Skeletal muscle satellite cell (primary cell): ENCODE data around the gene CELA3A.
"Not testable (repeated sequence)": the region's sequence is repeated elsewhere in the genome, so short reads cannot be mapped to it uniquely, and the experiment has no call there.

Experiments
- H3K27me3 ChIP-seq: 2 replicates; pipeline ENCODE4 v1.7.0; 2013; ENCODE audit warnings: low read length; ENCODE audit not compliant: control insufficient read depth, insufficient read depth
- H3K36me3 ChIP-seq: 2 replicates; pipeline ENCODE4 v1.7.0; 2013; ENCODE audit warnings: mild to moderate bottlenecking, control low read depth, low read length; ENCODE audit not compliant: insufficient read depth
- H3K4me1 ChIP-seq: 2 replicates; pipeline ENCODE4 v1.7.0; 2013; ENCODE audit warnings: low read length; ENCODE audit not compliant: control insufficient read depth, insufficient read depth
- H3K4me2 ChIP-seq: 2 replicates; pipeline ENCODE4 v1.7.0; 2013; ENCODE audit warnings: mild to moderate bottlenecking, low read length
- H3K4me3 ChIP-seq: 2 replicates; pipeline ENCODE4 v1.7.0; 2013; ENCODE audit warnings: low read length
- H3K9ac ChIP-seq: 2 replicates; pipeline ENCODE4 v1.7.0; 2013; ENCODE audit warnings: mild to moderate bottlenecking, low read depth, low read length, moderate library complexity
- H3K9me3 ChIP-seq: replicated peaks from 2 replicates; pipeline ENCODE4 v1.7.0; 2013; ENCODE audit warnings: mild to moderate bottlenecking, control low read depth, low read length

The CELA3A gene

DNA sequence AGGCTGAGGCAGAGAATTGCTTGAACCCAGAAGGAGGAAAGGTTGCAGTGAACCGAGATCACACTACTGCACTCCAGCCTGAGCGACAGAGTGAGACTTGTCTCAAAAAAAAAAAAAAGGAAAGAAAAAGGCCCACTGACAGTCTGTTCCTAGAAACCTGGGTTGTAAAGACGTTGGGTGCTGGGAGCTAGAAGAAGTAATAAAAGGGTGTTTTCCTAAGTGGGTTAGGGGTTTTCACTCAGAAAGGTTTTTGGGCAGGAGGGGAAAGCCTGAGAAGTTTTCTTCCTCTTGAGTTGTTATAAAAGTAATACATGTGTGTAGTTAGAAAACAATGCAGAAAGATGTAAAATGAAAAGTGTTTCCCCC lies 25.4 kb downstream of the CELA3A start:
- H3K4me1 ChIP-seq, result peaks cover 18% of the 10 kb centered on the region

DNA sequence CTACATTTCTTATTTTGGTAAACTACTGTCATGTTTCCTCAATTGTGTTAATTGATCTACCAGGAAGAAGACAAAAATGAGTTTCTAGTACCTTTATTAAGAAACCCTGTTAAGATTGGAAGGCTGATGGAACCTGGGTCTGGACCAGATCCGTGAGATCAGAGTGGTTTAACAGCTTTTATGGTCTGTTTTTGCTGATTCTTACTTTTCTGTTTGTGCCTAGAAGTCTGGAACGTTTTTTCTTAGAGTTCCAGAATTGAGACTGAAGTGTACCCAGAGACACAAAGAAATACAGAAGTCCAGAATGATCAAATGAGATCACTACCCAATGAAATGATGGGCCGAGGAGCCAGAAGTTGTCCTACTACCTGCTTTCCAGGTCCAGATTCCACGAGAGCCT lies 28.6 kb downstream of the CELA3A start:
- Histone ChIP-seq H3K36me3 (no peaks in the 10 kb centered on the region), H3K27me3 (no peaks in the 10 kb centered on the region), H3K9me3 (no peaks in the 10 kb centered on the region), H3K4me3 (no peak overlapping the region), H3K4me1 (peaks cover 6% of the 10 kb centered on the region), H3K9ac (no peak overlapping the region), H3K4me2 (no peak overlapping the region)

More for the DNA sequence above, 25.4 kb downstream of the CELA3A start:
- H3K27me3 ChIP-seq, result no peaks in the 10 kb centered on the region
- no peaks in the 10 kb centered on the region for H3K36me3 ChIP-seq
- H3K9me3 ChIP-seq, result no peaks in the 10 kb centered on the region
- no peak overlapping the region for H3K4me3 ChIP-seq
- no peak overlapping the region for H3K4me2 ChIP-seq
- no peak overlapping the region for H3K9ac ChIP-seq

DNA sequence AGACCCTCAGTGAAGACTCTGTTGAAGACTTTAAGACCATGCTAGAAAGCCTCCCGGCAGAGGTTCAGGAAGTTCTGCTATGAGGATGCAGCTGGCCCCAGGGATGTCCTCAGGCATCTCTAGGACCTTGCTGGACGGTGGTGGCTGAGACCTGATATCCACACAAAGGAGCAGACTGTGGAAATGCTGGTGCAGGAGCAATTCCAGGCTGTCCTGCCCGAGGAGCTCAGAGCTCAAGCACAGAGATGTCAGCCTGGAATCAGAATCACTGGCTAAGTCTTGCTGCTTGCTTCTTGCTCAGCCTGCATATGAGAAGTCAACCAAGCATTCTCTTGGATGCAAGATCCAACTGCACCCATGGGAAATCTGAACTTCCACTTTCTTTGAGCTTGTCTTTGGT lies 29.0 kb downstream of the CELA3A start:
- H3K9me3 ChIP-seq, result no peaks in the 10 kb centered on the region
- H3K4me3 ChIP-seq, result no peak overlapping the region

DNA sequence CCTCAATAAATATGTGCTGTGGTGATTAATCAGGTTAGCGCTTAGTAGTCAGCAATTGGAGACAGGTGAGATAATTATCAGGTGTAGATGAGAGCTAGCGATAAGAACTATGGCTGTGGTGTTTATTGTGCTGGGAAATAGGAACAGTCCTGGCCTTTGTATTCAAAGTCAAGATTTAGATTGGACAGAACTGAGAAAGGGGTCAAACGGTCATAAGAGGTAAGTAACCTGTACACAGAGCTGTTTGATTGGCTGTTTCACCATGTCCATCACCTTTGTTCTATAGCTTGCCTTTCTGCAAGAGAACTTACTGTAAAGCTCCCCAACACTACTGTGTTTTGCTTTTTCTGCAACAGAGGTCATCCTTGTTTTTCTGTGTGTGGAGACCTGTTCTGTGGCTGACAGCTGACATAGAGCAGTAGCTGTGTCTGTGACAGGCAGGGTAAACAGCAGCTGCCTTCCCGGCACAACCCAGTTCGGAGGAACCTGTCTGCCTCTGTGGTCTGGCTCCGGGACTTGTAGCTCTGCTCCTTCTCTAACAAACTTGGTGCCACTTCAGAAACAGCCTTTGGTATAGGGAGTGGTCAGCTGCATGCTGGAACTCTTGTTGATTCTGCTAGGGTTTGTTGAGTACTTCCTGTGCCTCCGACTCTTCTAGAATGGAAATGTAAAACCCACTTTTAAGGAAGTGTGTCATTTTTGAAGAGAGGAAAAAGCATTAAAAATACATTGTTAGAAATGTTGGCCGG lies 29.9 kb downstream of the CELA3A start:
- no peaks in the 10 kb centered on the region for H3K27me3 ChIP-seq
- no peaks in the 10 kb centered on the region for H3K36me3 ChIP-seq
- no peak overlapping the region for H3K4me3 ChIP-seq
- H3K9ac ChIP-seq, result no peak overlapping the region
- peaks cover 1% of the 10 kb centered on the region for H3K4me1 ChIP-seq
- H3K9me3 ChIP-seq, result no peaks in the 10 kb centered on the region
- no peak overlapping the region for H3K4me2 ChIP-seq

More for the DNA sequence above, 29.0 kb downstream of the CELA3A start:
- Histone ChIP-seq H3K36me3 (no peaks in the 10 kb centered on the region), H3K4me1 (peaks cover 5% of the 10 kb centered on the region), H3K4me2 (no peak overlapping the region), H3K9ac (no peak overlapping the region), H3K27me3 (no peaks in the 10 kb centered on the region)

DNA sequence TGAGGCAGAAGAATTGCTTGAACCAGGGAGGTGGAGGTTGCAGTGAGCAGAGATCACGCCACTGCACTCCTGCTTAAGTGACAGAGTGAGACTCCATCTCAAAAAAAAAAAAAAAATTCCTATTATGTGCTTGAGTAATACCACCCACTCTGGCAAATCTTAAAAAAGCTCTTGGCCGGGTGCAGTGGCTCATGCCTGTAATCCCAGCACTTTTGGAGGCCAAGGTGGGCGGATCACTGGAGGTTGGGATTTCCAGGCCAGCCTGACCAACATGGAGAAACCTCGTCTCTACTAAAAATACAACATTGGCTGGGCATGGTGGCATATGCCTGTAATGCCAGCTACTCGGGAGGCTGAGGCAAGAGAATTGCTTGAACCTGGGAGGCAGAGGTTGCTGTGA lies 33.4 kb downstream of the CELA3A start:
- not testable (repeated sequence) for H3K9ac ChIP-seq, H3K4me2 ChIP-seq, H3K4me1 ChIP-seq, H3K4me3 ChIP-seq, H3K36me3 ChIP-seq, H3K27me3 ChIP-seq, H3K9me3 ChIP-seq

DNA sequence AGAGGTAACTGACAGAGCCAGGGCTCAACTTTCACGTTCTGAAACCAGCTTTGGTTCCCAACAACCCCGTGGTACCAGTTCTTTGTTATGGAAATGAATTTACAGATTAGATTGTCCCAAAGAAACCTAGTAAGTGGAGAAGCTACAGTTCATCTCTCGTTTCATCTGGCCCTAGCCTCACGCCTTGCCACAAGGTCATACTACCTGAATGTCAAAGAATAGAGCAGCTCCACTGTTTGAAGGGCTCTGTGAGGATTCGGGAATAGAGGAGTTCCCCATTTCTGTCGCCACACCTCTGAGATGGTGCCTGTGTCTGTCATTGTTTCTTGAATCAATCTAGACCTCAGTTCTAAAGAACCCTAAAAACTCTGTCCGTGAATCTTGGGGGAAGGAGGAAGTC lies 36.1 kb downstream of the CELA3A start:
- no peak overlapping the region for H3K4me2 ChIP-seq
- H3K4me3 ChIP-seq, result no peak overlapping the region
- H3K9ac ChIP-seq, result no peak overlapping the region
- no peaks in the 10 kb centered on the region for H3K9me3 ChIP-seq
- no peaks in the 10 kb centered on the region for H3K36me3 ChIP-seq
- H3K4me1 ChIP-seq, result peaks cover 12% of the 10 kb centered on the region
- H3K27me3 ChIP-seq, result no peaks in the 10 kb centered on the region

DNA sequence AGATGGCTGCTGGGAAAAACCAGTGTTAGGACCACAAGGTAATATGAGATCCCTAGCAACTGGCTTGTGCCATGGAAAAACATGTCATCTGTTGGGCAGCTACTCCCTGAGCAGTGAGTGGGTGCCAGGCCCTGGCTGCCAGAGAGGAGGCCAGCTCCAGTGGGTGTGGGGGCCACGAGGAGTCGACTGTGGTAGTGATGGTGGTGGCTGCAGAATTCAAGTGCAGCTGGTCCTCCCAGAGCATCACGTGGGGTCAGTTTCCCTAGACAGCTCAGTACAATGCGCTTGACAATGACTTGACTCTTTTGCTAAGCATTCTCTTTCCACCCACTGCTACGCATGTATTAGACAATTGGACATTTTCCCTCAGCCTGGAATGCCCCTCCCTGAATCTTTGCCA lies 36.6 kb downstream of the CELA3A start:
- Histone ChIP-seq H3K4me3 (no peak overlapping the region), H3K9me3 (no peaks in the 10 kb centered on the region), H3K9ac (no peak overlapping the region), H3K36me3 (no peaks in the 10 kb centered on the region), H3K4me2 (no peak overlapping the region), H3K27me3 (no peaks in the 10 kb centered on the region), H3K4me1 (peaks cover 12% of the 10 kb centered on the region)

DNA sequence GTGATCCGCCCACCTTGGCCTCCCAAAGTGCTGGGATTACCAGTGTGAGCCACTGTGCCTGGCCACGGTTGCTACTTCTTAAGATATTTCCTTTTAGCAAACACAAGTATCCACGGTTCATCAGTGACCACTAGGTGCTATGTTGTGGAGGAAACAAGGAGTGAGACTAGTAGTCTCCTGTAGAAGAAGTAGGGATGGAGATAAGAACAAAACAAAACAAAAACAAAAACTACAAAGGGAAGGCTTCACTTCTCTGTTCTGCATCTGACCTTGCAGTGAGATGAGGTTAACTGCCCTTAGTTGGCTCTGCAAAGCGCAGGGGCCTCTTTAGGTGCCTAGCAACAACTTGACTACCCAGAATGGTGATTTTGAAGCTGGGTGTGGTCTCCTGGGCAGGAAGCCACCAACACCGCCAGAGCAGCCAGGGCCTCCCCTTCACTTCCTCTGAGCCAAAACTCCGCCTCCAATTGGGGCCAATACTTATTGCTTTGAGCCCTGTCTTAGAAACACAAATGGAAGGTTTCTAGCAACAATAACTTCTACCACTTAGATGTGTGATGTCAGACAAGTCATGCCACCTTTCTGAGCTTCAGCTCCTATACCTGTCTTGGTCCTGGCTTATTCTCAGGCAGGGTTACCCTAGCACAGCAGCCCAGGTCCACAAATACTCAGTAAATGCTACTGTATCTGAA lies 38.3 kb downstream of the CELA3A start:
- Histone ChIP-seq H3K4me1 (peaks cover 17% of the 10 kb centered on the region), H3K36me3 (no peaks in the 10 kb centered on the region), H3K9me3 (no peaks in the 10 kb centered on the region), H3K4me3 (peak overlapping the region; percentile 21), H3K27me3 (no peaks in the 10 kb centered on the region), H3K4me2 (peak overlapping the region; percentile 43), H3K9ac (no peak overlapping the region)

DNA sequence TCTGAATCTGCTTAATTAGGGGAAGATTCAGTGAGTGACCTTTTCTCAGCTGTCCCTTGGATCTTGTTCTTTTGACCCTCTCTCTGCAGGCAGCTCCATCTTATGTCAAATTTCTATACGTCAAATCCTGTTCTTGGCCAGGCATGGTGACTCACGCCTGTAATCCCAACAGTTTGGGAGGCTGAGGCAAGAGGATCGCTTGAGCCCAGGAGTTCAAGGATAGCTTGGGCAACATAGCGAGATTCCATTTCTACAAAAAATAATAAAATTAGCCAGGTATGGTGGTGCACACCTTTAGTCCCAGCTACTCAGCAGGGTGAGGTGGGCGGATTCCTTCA lies 38.8 kb downstream of the CELA3A start:
- H3K9me3 ChIP-seq, result no peaks in the 10 kb centered on the region
- no peak overlapping the region for H3K4me2 ChIP-seq
- no peaks in the 10 kb centered on the region for H3K36me3 ChIP-seq
- no peaks in the 10 kb centered on the region for H3K27me3 ChIP-seq
- peaks cover 20% of the 10 kb centered on the region for H3K4me1 ChIP-seq
- H3K9ac ChIP-seq, result no peak overlapping the region
- no peak overlapping the region for H3K4me3 ChIP-seq

DNA sequence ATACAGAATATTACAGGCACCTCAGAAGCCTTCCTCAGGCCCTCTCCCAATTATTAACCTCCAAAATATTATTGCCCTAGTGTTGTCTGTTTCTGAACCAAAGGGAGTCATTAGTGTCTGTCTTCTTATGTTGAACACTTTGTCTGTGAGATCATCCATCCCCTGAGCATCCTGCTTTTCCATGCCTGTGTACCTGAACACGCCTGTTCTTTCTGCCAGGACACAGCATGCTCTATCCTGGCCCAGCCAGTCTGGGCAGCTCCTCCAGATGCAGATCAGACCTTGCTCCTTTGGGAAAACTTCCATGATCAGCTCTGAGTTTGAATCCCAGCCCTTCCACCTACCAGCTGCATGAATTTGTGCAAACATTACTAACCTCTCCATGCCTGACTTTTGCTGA lies 40.0 kb downstream of the CELA3A start:
- Histone ChIP-seq H3K36me3 (no peaks in the 10 kb centered on the region), H3K9me3 (no peaks in the 10 kb centered on the region), H3K4me1 (peaks cover 20% of the 10 kb centered on the region), H3K4me2 (no peak overlapping the region), H3K4me3 (no peak overlapping the region), H3K27me3 (no peaks in the 10 kb centered on the region), H3K9ac (no peak overlapping the region)

DNA sequence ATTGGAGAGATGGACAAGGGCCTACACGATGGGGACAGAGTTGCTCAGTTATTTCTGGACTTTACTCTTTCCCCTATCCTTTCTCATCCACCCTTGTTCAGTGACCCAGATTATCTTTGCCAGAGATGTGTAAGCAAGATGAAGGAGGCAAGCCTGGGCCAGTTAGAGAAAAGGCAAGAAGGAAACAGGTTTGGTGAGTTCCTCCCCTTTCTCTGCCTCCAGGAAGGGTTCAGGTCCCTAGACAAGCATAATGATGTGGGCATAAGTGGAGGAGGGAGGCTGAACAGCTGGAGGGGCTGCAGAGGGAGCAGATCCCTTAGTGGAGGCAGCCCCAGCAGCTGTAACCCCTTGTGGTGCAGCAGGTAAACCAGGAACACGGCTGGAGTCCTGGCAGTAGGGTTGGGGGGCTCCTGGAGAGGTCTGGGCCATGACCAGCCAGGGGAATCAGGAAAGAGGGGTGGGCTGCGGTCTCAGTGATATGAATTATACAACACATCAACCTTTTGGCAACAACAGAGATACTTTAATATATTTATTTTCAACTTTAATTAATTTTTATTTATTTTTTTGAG lies 41.8 kb downstream of the CELA3A start:
- H3K9me3 ChIP-seq, result no peaks in the 10 kb centered on the region
- H3K27me3 ChIP-seq, result no peaks in the 10 kb centered on the region
- H3K9ac ChIP-seq, result no peak overlapping the region
- H3K4me1 ChIP-seq, result peaks cover 16% of the 10 kb centered on the region
- H3K4me3 ChIP-seq, result no peak overlapping the region
- H3K4me2 ChIP-seq, result no peak overlapping the region
- no peaks in the 10 kb centered on the region for H3K36me3 ChIP-seq
